PC-9 (cell line): ENCODE measurements around the gene AGO4. TPM values are rescaled to one million over a fixed set of nuclear protein-coding genes. Genes with fewer than 3 reads are reported as not detected.
"Not testable (repeated sequence)": the region's sequence is repeated elsewhere in the genome, so short reads cannot be mapped to it uniquely, and the experiment has no call there.

Experiments used
- BruUV-seq: library from RNA; stranded (reverse); fragments of 400-500 nt; replicated peaks from 2 replicates; lab custom pipeline; 2021; lab: Mats Ljungman, UMichigan
- CTCF ChIA-PET: fragments of 300-600 bp; sonication (Branson Sonifier 250); formaldehyde crosslinking; loops from one replicate; lab custom pipeline; 2022; ENCODE audit warnings: antibody characterized with exemption; lab: Charles Lee
- POLR2A ChIA-PET: fragments of 300-600 bp; sonication (Branson Sonifier 250); formaldehyde crosslinking; loops from one replicate; lab custom pipeline; 2022; ENCODE audit warnings: antibody characterized with exemption; ENCODE audit not compliant: unreplicated experiment; lab: Charles Lee
- DNase-seq, 2 experiments: peaks; one replicate each; pipeline versions ENCODE4 v3.0.0 to v3.0.0-alpha.2; 2015 to 2022; ENCODE audit warnings: mixed read lengths in 1 of 2
- H2AFZ ChIP-seq: fragments of 200-600 bp; sonication (generic); 2 replicates; pipeline ENCODE4 v1.8.1; 2017; ENCODE audit warnings: antibody characterized with exemption
- H3F3A ChIP-seq: fragments of 200-600 bp; sonication (generic); 2 replicates; pipeline ENCODE4 v1.8.1; 2017; ENCODE audit warnings: antibody characterized with exemption, mild to moderate bottlenecking, low read depth; ENCODE audit not compliant: insufficient read depth
- H3K27ac ChIP-seq: fragments of 200-600 bp; sonication (generic); 2 replicates; pipeline ENCODE4 v1.6.1; 2016; ENCODE audit warnings: mixed run types
- H3K27me3 ChIP-seq: fragments of 200-600 bp; sonication (generic); 2 replicates; pipeline ENCODE4 v1.6.1; 2016; ENCODE audit warnings: low read depth, mixed run types; ENCODE audit not compliant: insufficient read depth
- H3K36me3 ChIP-seq: fragments of 200-600 bp; sonication (generic); 2 replicates; pipeline ENCODE4 v1.6.1; 2016; ENCODE audit warnings: low read depth, mixed run types
- H3K4me1 ChIP-seq: fragments of 200-600 bp; sonication (generic); replicated peaks from 2 replicates; pipeline ENCODE4 v1.6.1; 2016; ENCODE audit warnings: mixed run types; ENCODE audit not compliant: insufficient read depth
- H3K4me2 ChIP-seq: fragments of 200-600 bp; sonication (generic); 2 replicates; pipeline ENCODE4 v1.6.1; 2017; ENCODE audit warnings: mixed run types
- H3K4me3 ChIP-seq: fragments of 200-600 bp; sonication (generic); 2 replicates; pipeline ENCODE4 v1.6.1; 2016; ENCODE audit warnings: mixed run types
- H3K79me2 ChIP-seq: fragments of 200-600 bp; sonication (generic); 2 replicates; pipeline ENCODE4 v1.6.1; 2017; ENCODE audit warnings: low read depth, mixed run types
- H3K9me2 ChIP-seq: fragments of 200-600 bp; sonication (generic); 2 replicates; pipeline ENCODE4 v1.8.1; 2017; ENCODE audit warnings: mild to moderate bottlenecking; ENCODE audit not compliant: insufficient read depth
- H3K9me3 ChIP-seq: fragments of 200-600 bp; sonication (generic); 2 replicates; pipeline ENCODE4 v1.8.1; 2016; ENCODE audit warnings: low read depth; ENCODE audit not compliant: insufficient read depth
- H4K20me1 ChIP-seq: fragments of 200-600 bp; sonication (generic); 2 replicates; pipeline ENCODE4 v1.8.1; 2017; ENCODE audit not compliant: insufficient read depth
- CTCF ChIP-seq: fragments of 200-600 bp; sonication (generic); conservative IDR thresholded peaks from 2 replicates; pipeline ENCODE4 v1.6.1; 2017; ENCODE audit warnings: mixed run types, antibody characterized with exemption, mild to moderate bottlenecking, moderate library complexity
- EZH2 ChIP-seq: fragments of 200-600 bp; sonication (generic); IDR thresholded peaks from 2 replicates; pipeline ENCODE4 v1.8.0; 2017; ENCODE audit warnings: antibody characterized with exemption, low read depth
- intact Hi-C: fragments of 100-400 bp; cut with micrococcal nuclease; formaldehyde crosslinking; loops from one replicate; pipeline ENCODE4 v1.10.0; 2022; ENCODE audit not compliant: unreplicated experiment
- total RNA-seq: library from RNA; stranded (reverse); gene quantifications from 2 replicates; pipeline ENCODE4 v1.2.3, GENCODE V29; 2021

AGO4 gene
- total RNA-seq, 1 experiment from 2014 or later = 12.4 TPM

- intact Hi-C loops = no loop called here
- DNase-seq = no peak
- TF ChIP-seq EZH2 (no peak), CTCF (no peak)
Observed at GRCh38 chr1:35866991-35867390, 59.2 kb downstream of the AGO4 start.

GRCh38 chr1:35869245-35869950 is 61.6 kb downstream of the AGO4 start:
- POLR2A ChIA-PET, H3K4me2 ChIP-seq, BruUV-seq, H4K20me1 ChIP-seq, H3K36me3 ChIP-seq, H3K9me3 ChIP-seq, H3K79me2 ChIP-seq, H3K27ac ChIP-seq, H2AFZ ChIP-seq, H3K4me1 ChIP-seq, H3K9me2 ChIP-seq, intact Hi-C loops, H3F3A ChIP-seq, CTCF ChIA-PET, DNase-seq, H3K4me3 ChIP-seq, H3K27me3 ChIP-seq: not testable (repeated sequence)

More at GRCh38 chr1:35866991-35867390, 59.2 kb downstream of the AGO4 start:
- H3K9me2 ChIP-seq = no peaks in the 10 kb centered on the region
- H3K79me2 ChIP-seq = no peaks in the 10 kb centered on the region
- H3K9me3 ChIP-seq = no peaks in the 10 kb centered on the region
- H3K4me2 ChIP-seq = no peak overlapping the region
- no peaks in the 10 kb centered on the region for H3K4me1 ChIP-seq
- ChIA-PET CTCF (no interaction called here), POLR2A (no interaction called here)
- no peaks in the 10 kb centered on the region for H4K20me1 ChIP-seq
- no peaks in the 10 kb centered on the region; the same call in 1 of the 2 replicates for H3F3A ChIP-seq
- no peak overlapping the region for H3K27ac ChIP-seq
- H3K27me3 ChIP-seq = no peaks in the 10 kb centered on the region
- H2AFZ ChIP-seq = no peak overlapping the region
- H3K4me3 ChIP-seq = no peak overlapping the region
- no TSS peak for BruUV-seq
- H3K36me3 ChIP-seq = no peaks in the 10 kb centered on the region

- Histone ChIP-seq H3K27ac (no peak overlapping the region), H2AFZ (no peak overlapping the region), H3K9me3 (no peaks in the 10 kb centered on the region), H3F3A (no peaks in the 10 kb centered on the region), H3K4me3 (no peak overlapping the region), H4K20me1 (no peaks in the 10 kb centered on the region), H3K79me2 (no peaks in the 10 kb centered on the region), H3K27me3 (no peaks in the 10 kb centered on the region), H3K36me3 (no peaks in the 10 kb centered on the region), H3K4me1 (no peaks in the 10 kb centered on the region), H3K4me2 (no peak overlapping the region), H3K9me2 (no peaks in the 10 kb centered on the region)
- no peak for TF ChIP-seq CTCF
- no peak for TF ChIP-seq EZH2
- BruUV-seq = no TSS peak
- intact Hi-C loops = no loop called here
- POLR2A ChIA-PET = no interaction called here
- CTCF ChIA-PET = no interaction called here
- DNase-seq = no peak
Observed at GRCh38 chr1:35870651-35871309, 63.0 kb downstream of the AGO4 start.
